GM21717 (cell line): Measurements from ENCODE around the gene NDC1.
"Not testable (repeated sequence)": the region's sequence is repeated elsewhere in the genome, so short reads cannot be mapped to it uniquely, and the experiment has no call there.

Source experiments
- ATAC-seq: cut with Tn5 transposase; IDR thresholded peaks from one replicate; pipeline ENCODE4 v1.9.1; 2021; ENCODE audit warnings: mild to moderate bottlenecking, moderate library complexity; ENCODE audit not compliant: unreplicated experiment

The NDC1 gene, protein sequence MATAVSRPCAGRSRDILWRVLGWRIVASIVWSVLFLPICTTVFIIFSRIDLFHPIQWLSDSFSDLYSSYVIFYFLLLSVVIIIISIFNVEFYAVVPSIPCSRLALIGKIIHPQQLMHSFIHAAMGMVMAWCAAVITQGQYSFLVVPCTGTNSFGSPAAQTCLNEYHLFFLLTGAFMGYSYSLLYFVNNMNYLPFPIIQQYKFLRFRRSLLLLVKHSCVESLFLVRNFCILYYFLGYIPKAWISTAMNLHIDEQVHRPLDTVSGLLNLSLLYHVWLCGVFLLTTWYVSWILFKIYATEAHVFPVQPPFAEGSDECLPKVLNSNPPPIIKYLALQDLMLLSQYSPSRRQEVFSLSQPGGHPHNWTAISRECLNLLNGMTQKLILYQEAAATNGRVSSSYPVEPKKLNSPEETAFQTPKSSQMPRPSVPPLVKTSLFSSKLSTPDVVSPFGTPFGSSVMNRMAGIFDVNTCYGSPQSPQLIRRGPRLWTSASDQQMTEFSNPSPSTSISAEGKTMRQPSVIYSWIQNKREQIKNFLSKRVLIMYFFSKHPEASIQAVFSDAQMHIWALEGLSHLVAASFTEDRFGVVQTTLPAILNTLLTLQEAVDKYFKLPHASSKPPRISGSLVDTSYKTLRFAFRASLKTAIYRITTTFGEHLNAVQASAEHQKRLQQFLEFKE

DNA sequence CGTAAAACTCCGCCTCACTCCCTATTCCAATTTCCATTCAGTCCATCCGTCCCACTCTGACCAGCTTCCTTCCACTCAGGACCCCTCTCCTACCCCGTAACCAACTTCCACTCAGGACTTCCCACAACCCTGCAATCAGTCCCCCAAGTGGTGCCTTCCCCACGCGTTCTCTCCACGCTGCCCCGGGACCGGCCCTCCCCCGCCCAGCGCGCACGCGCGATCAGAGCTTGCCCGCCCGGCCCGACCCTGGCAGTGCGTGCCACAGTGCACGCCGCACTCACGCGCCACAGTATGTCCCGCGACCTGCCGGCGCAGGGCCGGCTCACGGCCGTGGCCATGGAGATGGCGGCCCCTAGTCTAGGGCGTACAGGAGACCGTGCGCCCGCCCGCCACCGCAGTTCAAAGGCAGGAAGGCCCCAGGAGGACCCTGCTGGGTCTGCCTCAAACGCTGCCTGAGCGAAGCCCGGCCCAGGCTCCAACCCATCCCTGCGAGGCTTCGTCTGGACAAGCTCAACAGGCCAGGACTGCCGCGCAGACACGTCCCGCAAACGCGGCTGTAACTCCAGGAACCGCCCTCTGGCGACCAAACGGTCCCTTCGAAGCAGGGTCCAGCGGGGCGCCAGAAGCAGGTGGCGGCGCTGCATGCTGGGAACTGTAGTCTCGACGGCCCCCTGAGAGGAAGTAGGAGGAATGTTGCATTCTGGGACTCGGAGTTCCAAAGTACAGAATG, at the start of gene NDC1:
TSS of gene NDC1 (minus strand) at position 373 of the 730 bp plus-strand sequence. CDS start at position 338, 35 bp downstream.
- peak; percentile 86 for ATAC-seq

DNA sequence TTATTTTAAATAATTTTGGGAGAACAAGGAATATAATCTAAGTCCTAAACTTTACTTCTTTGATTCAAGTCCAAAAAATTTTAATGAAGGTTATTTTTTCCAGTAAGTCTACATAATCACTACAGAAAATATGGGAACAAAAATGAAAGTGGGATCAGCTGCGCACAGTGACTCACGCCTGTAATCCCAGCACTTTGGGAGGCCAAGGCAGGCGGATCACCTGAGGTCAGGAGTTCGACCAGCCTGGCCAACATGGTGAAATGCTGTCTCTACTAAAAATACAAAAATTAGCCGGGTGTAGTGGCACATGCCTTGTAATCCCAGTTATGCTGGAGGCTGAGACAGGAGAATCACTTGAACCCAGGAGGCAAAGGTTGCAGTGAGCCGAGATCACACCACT, 45.5 kb upstream of the NDC1 start:
- ATAC-seq = not testable (repeated sequence)

DNA sequence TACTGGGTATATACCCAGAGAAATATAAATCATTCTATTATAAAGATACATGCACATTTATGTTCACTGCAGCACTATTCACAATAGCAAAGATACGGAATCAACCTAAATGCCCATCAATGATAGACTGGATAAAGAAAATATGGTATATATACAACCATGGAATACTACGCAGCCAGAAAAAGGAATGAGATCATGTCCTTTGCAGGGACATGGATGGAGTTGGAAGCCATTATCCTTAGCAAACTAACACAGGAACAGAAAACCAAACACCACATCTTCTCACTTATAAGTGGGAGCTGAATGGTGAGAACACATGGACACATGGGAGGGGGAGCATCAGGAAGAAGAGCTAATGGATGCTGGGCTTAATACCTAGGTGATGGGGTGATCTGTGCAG, 43.8 kb upstream of the NDC1 start:
- ATAC-seq = not testable (repeated sequence)

DNA sequence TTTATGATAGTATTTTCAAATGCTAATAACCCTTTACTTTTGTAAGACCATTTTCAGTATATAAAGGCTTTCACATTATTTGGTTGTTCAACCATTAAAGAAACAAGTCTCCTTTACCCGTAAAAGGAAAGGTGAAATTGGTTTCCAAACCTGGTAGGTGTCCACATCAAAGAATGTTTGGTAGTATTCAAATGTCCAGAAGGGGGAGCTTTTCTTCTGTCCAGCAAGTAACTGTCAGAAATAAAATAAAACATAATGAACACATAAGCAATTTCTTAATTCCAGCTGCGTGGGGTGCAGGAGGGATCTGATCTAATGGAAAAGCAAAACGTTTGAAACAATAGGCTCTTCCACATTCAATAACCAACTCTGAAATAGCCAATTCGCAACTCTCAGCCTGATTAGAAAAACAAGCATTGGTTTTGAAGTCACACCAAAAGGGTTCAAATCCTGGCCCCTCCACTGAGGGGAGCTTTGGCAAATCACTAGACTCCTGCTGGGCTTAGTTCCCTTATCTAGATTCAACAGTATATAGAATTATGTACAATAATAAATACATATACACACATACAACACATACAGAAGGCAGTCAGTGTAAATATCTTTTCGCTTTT, 40.5 kb upstream of the NDC1 start:
- ATAC-seq = no peak

DNA sequence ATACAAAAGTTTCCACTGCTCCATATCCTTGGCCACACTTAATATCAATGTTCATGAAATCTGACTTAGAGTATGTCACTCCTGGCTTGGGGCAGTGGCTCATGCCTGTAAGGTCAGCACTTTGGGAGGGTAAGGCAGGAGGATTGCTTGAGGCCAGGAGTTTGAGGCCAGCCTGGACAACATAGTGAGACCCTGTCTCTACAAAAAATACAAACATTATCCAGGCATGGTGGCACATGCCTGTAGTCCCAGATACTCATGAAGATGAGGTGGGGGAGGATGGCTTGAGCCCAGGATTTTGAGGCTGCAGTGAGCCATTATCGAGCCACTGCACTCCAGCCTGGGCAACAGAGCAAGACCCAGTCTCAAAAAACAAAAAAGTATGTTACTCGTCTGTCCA, 37.1 kb upstream of the NDC1 start:
- not testable (repeated sequence) for ATAC-seq

DNA sequence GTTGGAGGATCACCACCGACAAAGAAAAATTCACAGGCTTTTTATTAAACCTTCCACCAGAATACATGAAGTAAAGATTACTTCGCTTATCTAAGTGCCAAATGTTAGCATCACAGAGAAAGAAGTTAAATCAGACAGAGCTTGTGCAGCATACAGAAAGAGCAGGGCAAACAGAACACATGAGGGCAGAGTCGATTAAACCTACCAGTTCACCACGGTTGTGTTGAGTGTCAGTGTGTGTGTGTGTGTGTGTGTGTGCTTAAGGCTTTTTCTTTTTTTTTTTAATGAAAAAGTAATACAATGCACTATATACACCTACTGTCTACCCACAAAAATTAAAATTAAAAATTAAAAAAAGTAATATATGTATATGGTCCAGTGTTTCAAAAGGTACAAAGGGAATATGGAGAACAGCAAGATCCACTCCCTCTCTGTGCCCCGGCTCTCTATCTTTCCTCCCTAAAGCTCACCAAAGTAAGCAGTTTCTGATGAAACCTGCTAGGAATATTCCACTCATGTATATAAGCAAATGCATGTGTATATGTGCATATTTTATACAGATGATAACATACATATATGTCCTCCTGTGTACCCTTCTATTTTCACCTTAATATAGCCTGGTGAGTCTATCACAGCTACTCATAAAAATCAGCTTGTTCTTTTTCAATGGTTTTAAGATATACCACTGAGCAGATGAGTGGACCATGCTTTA, 33.8 kb upstream of the NDC1 start:
- no peak for ATAC-seq

DNA sequence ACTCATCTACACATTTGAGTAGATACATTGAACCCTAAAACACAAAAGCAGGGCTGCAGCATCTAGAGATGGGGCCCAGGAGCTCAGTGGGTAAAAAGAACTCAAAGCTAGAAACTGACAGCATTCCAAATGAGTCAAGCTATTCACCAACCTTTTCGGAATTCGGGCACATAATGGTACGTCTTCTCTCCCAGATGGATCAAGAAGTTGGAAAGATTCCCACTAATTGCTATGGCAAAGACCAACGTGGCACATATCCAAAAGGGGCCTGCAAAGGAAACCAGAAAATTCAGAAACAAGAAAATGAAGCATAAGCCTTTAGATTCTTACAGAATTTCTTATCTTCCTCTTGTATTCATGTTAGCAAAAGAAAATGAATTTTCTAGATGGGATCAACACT, 33.1 kb upstream of the NDC1 start:
- ATAC-seq = no peak

DNA sequence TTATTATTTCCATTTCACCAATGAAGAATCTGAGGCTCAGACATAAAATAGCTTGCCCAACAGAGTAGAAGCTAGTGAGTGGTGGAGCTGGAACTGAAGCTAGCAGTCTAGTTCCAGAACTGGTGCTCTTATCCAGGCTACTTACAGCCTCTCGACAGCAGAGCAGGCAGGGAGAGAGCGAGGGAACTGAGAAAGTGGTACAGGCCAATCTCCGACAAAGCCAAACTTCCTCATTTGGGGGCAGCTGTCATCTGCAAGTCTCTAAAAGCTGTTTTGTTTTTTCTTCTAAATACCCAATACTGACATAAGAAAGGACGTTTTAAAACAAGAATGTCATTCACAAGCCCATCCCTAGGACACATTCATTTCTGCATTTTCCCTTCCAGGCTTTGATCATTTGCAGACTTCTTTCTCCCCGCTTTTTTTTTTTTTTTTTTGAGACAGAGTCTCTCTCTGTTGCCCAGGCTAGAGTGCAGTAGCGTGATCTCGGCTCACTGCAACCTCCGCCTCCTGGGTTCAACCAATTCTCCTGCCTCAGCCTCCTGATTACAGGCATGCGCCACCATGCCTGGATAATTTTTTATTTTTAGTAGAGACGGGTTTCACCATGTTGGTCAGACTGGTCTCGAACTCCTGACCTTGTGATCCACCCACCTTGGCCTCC, 31.5 kb upstream of the NDC1 start:
- ATAC-seq = peak; percentile 53

DNA sequence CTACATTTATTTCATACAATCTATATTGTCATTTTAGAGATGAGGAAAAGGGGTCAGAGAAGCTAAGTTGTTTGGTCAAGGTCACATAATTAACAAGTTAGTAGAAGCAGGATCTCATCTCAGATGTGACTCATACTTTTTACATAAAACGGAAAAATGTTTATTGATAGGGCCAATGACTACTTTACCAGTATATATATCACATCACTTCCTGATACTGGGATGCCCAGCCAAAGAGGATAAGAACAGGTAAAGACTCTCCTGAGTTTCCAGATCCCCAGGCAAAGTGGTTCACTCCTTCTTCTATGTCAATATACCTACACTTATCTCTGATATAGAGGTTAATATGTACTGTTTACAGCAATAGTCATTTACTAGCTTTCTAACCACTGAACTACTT, 30.5 kb upstream of the NDC1 start:
- ATAC-seq = no peak

DNA sequence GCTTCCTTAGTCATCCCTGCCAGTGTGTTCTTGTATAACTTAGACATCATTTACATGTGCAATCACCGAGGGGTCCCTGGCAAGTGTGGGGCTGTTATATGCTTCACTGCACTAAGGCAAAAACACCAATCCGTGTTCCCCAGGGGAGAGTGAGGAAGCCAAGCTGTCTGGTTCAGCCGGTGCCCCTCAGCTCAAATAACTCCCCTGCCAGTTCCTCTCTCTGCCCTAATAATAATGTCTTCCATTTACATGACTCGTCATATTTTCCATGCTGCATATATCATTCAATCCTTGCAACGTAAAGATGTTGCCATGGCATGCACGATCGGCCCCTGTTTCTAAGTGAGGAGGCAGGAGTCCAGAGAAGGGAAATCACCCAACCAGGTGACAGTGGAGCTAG, 24.4 kb upstream of the NDC1 start:
- ATAC-seq = no peak

DNA sequence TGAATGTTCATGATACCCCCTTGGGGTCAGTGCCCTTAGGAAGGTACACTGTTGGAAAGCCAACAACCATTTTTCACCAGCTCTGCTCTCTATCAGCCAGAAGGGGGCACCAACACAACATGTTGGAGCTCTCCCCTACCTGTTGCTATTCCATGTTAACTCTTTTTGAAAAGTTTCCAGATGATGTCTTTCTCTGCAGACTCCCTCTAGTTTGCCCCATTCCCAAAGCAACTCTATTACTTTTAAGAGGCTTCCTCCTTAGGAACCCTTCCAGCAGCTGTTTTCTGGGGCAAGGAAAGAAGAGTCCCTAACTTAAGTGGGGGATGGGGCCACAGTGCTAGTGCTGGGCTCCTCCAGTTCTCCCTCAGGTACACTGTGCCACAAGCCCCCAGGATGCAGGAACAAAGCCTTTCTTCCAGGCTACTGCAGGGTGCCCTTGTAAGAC, 22.9 kb upstream of the NDC1 start:
- ATAC-seq = no peak

DNA sequence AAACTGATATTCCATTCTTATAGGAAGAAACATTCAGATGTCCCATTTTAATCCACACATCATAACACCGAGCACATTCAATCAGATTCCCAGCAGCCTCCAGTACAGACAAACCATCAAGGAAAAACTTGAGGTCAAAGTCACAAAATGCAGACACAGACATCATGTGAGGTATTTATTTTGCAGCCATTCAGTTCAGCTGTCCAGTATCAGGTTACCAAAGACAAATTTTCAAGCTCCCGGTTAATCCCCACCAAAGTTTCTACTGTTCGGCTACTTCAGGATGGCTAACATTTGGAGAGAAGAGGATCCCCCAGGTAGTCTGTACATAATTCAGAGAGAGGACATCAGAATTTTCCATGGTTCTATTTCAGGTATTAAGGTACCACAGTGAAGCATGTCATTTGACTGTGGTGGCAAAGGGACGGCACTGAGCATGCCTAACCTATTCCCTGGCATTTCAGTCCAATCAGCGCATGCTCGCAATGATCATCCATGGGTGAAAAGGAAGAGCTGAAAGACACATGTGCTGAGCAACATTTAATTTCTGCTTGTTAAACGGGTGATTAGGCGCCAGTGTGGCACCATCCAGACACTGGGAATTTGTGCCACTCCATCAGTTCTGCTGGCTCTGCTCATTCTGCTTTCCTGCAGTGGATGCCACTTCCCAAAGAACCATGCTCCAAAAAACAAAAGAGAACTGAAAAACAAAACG, 13.6 kb upstream of the NDC1 start:
- ATAC-seq = no peak

DNA sequence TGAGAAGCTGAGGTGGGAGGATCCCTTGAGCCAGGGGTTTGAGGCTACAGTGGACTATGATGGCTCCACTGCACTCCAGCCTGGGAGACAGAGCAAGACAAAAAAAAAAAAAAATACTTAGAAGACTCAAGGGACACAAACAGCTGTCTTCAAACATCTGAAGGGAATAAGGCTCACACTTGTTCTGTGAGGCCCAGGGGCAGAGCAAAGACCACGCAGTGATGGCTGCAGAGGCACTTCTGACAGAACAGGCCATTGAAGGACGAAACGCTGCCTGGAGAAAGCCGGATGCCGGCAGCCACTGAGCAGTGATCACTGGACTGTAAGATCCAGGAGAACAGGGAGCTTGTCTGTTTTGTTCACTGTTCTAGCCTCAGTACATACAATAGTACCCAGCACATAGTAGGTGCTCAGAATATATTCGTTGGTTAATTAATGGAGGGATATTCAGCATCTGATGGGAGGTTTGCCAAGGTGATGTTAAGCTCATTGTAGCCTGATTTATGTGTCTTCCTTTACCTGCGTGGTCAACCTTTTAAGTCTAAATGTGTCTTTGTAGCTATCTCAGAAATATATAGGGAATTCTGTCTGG, 12.1 kb upstream of the NDC1 start:
- no peak for ATAC-seq

DNA sequence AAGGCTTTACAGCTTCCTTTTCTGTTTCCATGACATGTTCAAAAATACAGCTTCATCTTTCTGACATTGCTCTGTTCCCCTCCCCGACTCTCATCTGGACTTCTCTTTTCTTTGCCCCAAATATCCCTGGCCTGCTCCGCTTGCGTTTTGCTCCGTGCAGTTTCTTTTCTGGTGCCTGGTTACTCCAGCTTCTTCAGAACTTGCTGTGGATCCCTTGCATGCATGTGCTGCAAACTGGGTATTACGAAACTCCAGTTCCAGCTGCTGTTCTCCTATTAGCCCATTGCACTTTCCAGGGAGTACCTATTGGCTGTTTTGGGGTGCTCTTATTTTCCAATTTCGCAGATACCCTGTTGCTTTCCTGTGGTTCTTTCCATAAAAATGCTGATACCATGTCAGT, 9.9 kb upstream of the NDC1 start:
- ATAC-seq = no peak

DNA sequence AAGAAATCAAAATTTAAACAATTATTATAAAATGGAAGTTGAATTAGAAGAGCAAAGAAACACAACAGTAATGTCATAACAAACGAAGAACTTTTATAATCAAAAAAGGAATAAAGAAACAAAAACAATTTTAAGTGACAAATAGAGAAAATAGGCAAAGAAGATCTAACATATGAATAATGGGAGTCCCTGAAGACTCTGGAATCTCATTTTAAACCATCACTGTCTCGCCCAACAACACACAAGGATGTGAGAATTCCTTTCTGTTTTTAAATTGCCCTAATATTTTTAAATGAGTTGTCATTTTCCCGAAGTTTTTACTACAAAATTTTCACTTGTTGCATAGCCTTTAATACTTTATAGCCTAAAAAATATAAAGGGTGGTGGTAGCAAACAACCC, 4.3 kb upstream of the NDC1 start:
- no peak for ATAC-seq

DNA sequence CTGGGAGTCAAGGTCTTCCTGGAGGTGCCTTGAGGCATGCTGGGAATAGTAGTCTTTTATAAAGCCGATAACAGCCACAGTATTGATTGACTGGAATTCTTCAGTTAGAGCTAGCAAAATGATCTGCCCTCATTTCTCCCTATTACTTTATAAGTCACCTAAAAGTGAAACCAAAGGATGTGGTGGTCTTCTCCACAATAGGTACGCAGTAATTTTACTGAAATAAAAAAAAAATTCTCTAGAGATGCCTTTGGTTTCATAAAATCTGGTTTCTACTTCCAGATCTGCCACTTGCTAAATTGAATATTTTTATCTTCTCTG, 518 bp upstream of the NDC1 start:
- ATAC-seq = no peak

DNA sequence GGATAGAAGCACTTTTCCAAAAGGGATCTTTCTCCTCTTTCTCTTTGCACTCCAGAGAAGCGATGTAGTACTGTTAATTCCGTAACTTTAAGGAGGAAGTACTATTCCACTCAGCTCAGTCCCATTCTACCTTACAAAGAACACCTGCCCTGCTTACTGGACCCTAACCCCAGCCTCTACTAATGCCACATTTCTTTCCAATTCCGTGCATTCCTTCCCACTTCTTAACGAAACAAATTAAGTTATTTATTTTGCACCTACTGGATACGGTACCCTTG, 511 bp downstream of the NDC1 start:
- ATAC-seq = no peak

DNA sequence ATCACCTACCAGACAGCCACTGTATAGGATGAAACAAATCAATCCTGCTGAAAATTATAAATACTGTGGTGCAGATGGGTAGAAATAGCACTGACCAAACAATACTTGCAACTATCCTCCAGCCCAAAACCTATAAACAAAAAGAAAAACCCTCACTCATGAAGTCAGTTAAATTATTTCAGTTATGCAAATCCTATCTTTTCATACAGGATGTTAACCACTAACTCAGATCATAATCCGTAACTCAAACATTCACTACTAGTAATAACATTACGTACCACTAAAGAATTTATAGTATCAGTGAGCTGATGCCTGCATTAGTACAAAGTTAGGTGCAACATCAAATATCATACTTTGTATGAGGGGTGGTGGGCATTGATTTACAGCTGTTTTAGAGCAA, 2.6 kb downstream of the NDC1 start:
- ATAC-seq = no peak

DNA sequence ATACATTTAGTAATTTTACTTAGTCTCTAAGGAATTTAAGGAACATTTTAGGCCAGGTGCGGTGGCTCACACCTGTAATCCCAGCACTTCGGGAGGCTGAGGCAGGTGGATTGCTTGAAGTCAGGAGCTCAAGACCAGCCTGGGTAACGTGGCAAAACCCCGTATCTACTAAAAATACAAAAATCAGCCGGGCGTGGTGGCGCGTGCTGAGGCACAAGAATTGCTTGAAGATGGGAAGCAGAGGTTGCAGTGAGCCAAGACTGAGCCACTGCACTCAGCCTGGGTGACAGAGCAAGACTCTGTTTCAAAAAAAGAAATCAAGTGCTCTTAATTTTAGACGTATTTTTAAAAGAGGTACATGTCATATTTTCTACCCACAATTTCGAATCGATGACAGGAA, 3.3 kb downstream of the NDC1 start:
- ATAC-seq = no peak

DNA sequence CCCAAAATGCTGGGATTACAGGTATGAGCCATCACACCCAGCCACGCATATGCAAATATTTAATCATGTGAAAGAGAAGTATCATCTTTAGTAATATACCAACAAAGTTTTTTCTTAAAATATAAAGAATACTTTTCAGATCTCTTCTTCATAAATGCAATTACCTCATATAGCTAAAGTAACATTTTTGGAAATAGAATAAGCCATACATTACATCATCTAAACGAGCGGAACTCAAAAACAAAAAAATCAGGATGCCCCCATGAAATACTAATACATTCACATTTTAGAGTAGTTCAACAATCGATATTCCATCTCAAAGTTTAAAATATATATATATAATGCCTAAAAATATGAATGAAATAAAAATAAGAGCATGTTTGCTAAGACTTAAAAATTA, 4.7 kb downstream of the NDC1 start:
- ATAC-seq = no peak
